SK-N-SH (cell line): Measurements from ENCODE around the gene BUD31. TPM values are rescaled to one million over a fixed set of nuclear protein-coding genes. Genes with fewer than 3 reads are reported as not detected.
A peak's percentile ranks its signal among the peaks of the same experiment; 100 is the strongest.

Experiments
- CTCF ChIA-PET: fragments of 300-600, 350-600 bp; formaldehyde crosslinking; extraction: SDS; loops from one replicate; lab custom pipeline; 2021; lab: Yijun Ruan, JAX
- POLR2A ChIA-PET: fragments of 350-600 bp; sonication (Branson Sonifier 250); formaldehyde crosslinking; extraction: SDS; loops from one replicate; lab custom pipeline; 2020; ENCODE audit warnings: antibody characterized with exemption, inconsistent platforms; lab: Yijun Ruan, JAX
- DNase-seq: peaks from one replicate; pipeline ENCODE4 v3.0.0; 2012
- H2AFZ ChIP-seq: fragments of 200-600 bp; sonication (generic); 2 replicates; pipeline ENCODE4 v1.8.1; 2016; ENCODE audit warnings: antibody characterized with exemption, mild to moderate bottlenecking, low read depth
- H3F3A ChIP-seq: fragments of 200-600 bp; sonication (generic); replicated peaks from 2 replicates; pipeline ENCODE3; 2016; ENCODE audit warnings: antibody characterized with exemption, mild to moderate bottlenecking; ENCODE audit not compliant: insufficient read depth
- H3K27ac ChIP-seq, 2 experiments: fragments of 200-500 bp in 1 of 2; fragments of 200-600 bp in 1 of 2; sonication (Bioruptor generic) in 1 of 2; sonication (generic), shearing (Covaris generic) in 1 of 2; 2 replicates each; pipeline versions ENCODE4 v1.5.1 to v1.6.1; 2014 to 2016; ENCODE audit warnings: low read depth in 2 of 2, inconsistent platforms in 1 of 2, low read length in 1 of 2, mild to moderate bottlenecking in 1 of 2, mixed read lengths in 1 of 2
- H3K27me3 ChIP-seq: fragments of 200-600 bp; sonication (generic), shearing (Covaris generic); 2 replicates; pipeline ENCODE4 v1.6.1; 2016; ENCODE audit warnings: mixed run types; ENCODE audit not compliant: insufficient read depth
- H3K36me3 ChIP-seq, 2 experiments: fragments of 200-500 bp in 1 of 2; fragments of 200-600 bp in 1 of 2; sonication (Bioruptor generic) in 1 of 2; sonication (generic) in 1 of 2; replicated peaks in 1 of 2; 2 replicates each; pipeline versions ENCODE3 to v1.5.1; 2014 to 2016; ENCODE audit warnings: low read length in 1 of 2, mild to moderate bottlenecking in 1 of 2; ENCODE audit not compliant: insufficient read depth in 2 of 2, control insufficient read depth in 1 of 2
- H3K4me1 ChIP-seq, 2 experiments: fragments of 200-500 bp in 1 of 2; fragments of 200-600 bp in 1 of 2; sonication (Bioruptor generic) in 1 of 2; sonication (generic), shearing (Covaris generic) in 1 of 2; 2 replicates each; pipeline versions ENCODE4 v1.5.1 to v1.6.1; 2014 to 2016; ENCODE audit warnings: low read depth in 1 of 2, low read length in 1 of 2, mixed run types in 1 of 2; ENCODE audit not compliant: insufficient read depth in 2 of 2, control insufficient read depth in 1 of 2
- H3K4me2 ChIP-seq: fragments of 200-600 bp; sonication (generic), shearing (Covaris generic); 2 replicates; pipeline ENCODE4 v1.6.1; 2017; ENCODE audit warnings: mixed run types
- H3K4me3 ChIP-seq, 2 experiments: fragments of 200-500 bp in 1 of 2; fragments of 200-600 bp in 1 of 2; sonication (Bioruptor generic) in 1 of 2; sonication (generic), shearing (Covaris generic) in 1 of 2; 2 replicates each; pipeline versions ENCODE4 v1.5.1 to v1.8.1; 2014 to 2016; ENCODE audit warnings: low read depth in 2 of 2, inconsistent platforms in 1 of 2, low read length in 1 of 2, mild to moderate bottlenecking in 1 of 2, mixed read lengths in 1 of 2, moderate library complexity in 1 of 2
- H3K79me2 ChIP-seq: fragments of 200-600 bp; sonication (generic); 2 replicates; pipeline ENCODE4 v1.8.1; 2017; ENCODE audit warnings: mild to moderate bottlenecking; ENCODE audit not compliant: insufficient read depth
- H3K9ac ChIP-seq: fragments of 200-600 bp; sonication (generic); 2 replicates; pipeline ENCODE4 v1.6.1; 2017; ENCODE audit warnings: mixed run types
- H3K9me2 ChIP-seq: fragments of 200-600 bp; sonication (generic); 2 replicates; pipeline ENCODE4 v1.6.1; 2017; ENCODE audit warnings: mixed run types
- H3K9me3 ChIP-seq: fragments of 200-600 bp; sonication (generic); 2 replicates; pipeline ENCODE4 v1.6.1; 2017; ENCODE audit warnings: mixed run types, mild to moderate bottlenecking, moderate library complexity
- H4K20me1 ChIP-seq: fragments of 200-600 bp; sonication (generic); 2 replicates; pipeline ENCODE4 v1.6.1; 2017; ENCODE audit warnings: mild to moderate bottlenecking, mixed run types; ENCODE audit not compliant: insufficient read depth
- EZH2phosphoT487 ChIP-seq: fragments of 200-600 bp; sonication (generic); IDR thresholded peaks from 2 replicates; pipeline ENCODE4 v1.6.1; 2017; ENCODE audit warnings: low read depth, mixed run types, mild to moderate bottlenecking, antibody characterized with exemption, moderate library complexity, borderline replicate concordance
- FOXJ3 ChIP-seq: sonication (generic); formaldehyde crosslinking; IDR thresholded peaks from 2 replicates; pipeline ENCODE4 v1.5.1; 2020; ENCODE audit warnings: mild to moderate bottlenecking, missing genetic modification reagents
- JUND ChIP-seq: IDR thresholded peaks from 2 replicates; pipeline ENCODE4 v1.4.0; 2012
- MEF2A ChIP-seq: IDR thresholded peaks from 2 replicates; pipeline ENCODE4 v1.4.0; 2012; ENCODE audit warnings: low read depth, borderline replicate concordance
- MXI1 ChIP-seq: IDR thresholded peaks from 2 replicates; pipeline ENCODE4 v1.6.1; 2012; ENCODE audit warnings: mild to moderate bottlenecking, low read depth, low read length, improper control_type of control experiment
- RAD21 ChIP-seq: IDR thresholded peaks from 2 replicates; pipeline ENCODE4 v1.6.1; 2012; ENCODE audit warnings: mild to moderate bottlenecking, low read length
- RXRA ChIP-seq: IDR thresholded peaks from 2 replicates; pipeline ENCODE4 v1.4.0; 2012; ENCODE audit warnings: low read depth, mild to moderate bottlenecking, borderline replicate concordance
- WGBS: methylation state at CpG from one replicate; pipeline ENCODE4 v1.1.6; 2017; ENCODE audit warnings: low lambda C conversion rate; 5-methylcytosine and 5-hydroxymethylcytosine counted together
- polyA plus RNA-seq, 3 experiments: library from polyadenylated mRNA; depleted of rRNA; stranded (reverse); fragments of >200 nt; gene quantifications; 2 replicates each; pipeline ENCODE4 v1.2.3, GENCODE V29; 2012
- TF ChIP-seq, protein P1 (sequence below): IDR thresholded peaks from 2 replicates; pipeline ENCODE4 v1.4.0; 2012; ENCODE audit warnings: low read depth
- TF ChIP-seq, protein P2 (sequence below): IDR thresholded peaks from 2 replicates; pipeline ENCODE4; 2012
- TF ChIP-seq, protein P3 (sequence below): IDR thresholded peaks from 2 replicates; pipeline ENCODE4 v1.4.0; 2012; ENCODE audit warnings: low read depth, borderline replicate concordance

The BUD31 gene
- polyA plus RNA-seq, 1 of the 3 experiments (the other 2 are of a cell fraction), result 162 TPM

DNA sequence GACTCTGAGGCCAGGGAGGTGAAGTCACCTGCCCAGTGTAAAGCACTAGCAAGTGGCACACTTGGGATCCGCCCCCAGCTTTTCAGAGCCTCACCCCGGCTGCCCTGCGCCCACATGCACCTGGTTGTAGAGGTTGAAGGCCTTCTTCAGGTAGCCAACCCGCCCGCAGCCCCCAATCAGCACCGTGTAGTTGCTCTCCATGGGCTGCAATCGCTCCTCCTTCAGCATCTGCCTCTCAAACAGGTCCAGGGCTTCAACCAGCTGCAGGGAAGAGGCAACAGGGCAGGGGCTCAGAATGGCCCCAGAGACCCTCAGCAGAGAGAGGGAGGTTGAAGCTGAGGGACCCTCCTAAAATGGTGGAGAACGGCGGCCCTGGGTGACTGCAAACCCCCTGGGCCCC, 24.4 kb downstream of the BUD31 start:
- no peak overlapping the region for H3K4me3 ChIP-seq
- H2AFZ ChIP-seq, result no peak overlapping the region
- no peak overlapping the region for H3K27ac ChIP-seq
- H3K36me3 ChIP-seq, result peaks cover 37 to 40% of the 10 kb centered on the region in 2 experiments
- 91% methylated on average over 9 of the region's 9 CpGs for WGBS
- no peaks in the 10 kb centered on the region for H3F3A ChIP-seq
- CTCF ChIA-PET, result no interaction called here
- no peaks in the 10 kb centered on the region for H3K9me2 ChIP-seq
- no peaks in the 10 kb centered on the region for H3K27me3 ChIP-seq
- no peak for DNase-seq
- no peak overlapping the region for H3K9ac ChIP-seq
- H3K9me3 ChIP-seq, result no peaks in the 10 kb centered on the region
- POLR2A ChIA-PET, result no interaction called here
- peaks cover 0 to 4% of the 10 kb centered on the region in 2 experiments; a peak in 1 of 4 replicates for H3K4me1 ChIP-seq
- no peak for TF ChIP-seq MEF2A
- no peak for TF ChIP-seq RXRA
- no peak for TF ChIP-seq FOXJ3 (CRISPR knock-in tag)
- TF ChIP-seq, protein P1, sequence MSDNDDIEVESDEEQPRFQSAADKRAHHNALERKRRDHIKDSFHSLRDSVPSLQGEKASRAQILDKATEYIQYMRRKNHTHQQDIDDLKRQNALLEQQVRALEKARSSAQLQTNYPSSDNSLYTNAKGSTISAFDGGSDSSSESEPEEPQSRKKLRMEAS, result no peak
- no peak for TF ChIP-seq EZH2phosphoT487
- TF ChIP-seq, all 33 proteins: peak for 0
- H3K79me2 ChIP-seq, result peaks cover 23% of the 10 kb centered on the region
- no peaks in the 10 kb centered on the region for H4K20me1 ChIP-seq
- no peak overlapping the region for H3K4me2 ChIP-seq

DNA sequence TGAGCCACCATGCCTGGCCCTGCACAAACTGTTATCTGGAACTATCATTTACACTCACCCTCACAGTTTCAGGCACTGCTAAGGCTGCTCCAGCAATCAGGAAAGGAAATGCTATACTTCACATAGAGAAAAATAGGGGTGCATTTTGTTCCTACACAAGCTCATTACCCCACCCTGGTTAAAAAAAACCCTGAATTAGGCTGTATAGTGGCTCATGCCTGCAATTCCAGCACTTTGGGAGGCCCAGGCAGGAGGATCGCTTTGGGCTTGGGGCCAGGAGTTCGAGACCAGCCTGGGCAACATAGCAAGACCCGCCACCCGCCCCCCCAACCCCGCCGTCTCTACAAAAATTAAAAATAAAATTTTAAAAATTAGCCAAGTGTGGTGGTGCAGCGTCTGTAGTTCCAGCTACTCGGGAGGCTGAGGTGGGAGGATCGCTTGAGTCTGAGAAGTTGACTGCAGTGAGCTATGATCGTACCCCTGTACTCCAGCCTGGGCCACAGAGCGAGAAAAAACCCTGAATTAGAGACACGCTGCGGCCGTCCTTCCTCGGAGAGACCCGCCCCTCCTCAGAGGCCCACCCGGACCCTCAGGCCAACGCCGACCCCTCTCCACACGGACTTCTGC, 29.3 kb downstream of the BUD31 start:
- H3K79me2 ChIP-seq, result peaks cover 69% of the 10 kb centered on the region
- H2AFZ ChIP-seq, result peak overlapping the region; percentile 98
- no peak for DNase-seq
- H3K9ac ChIP-seq, result peak overlapping the region; percentile 79
- no peaks in the 10 kb centered on the region for H3K27me3 ChIP-seq
- POLR2A ChIA-PET, result interaction anchor here (0.6 to 1.6 kb wide), 6 partner anchors 9 to 66 kb away, joined by 3 to 8 read pairs (median 5); partner anchors contain the start of genes BUD31, PDAP1 and ZKSCAN5
- H3K9me2 ChIP-seq, result no peaks in the 10 kb centered on the region
- peak overlapping the region; percentile 56 to 83; a peak in 2 of 4 replicates for H3K27ac ChIP-seq
- no peak for TF ChIP-seq RXRA
- no peak for TF ChIP-seq EZH2phosphoT487
- no peak for TF ChIP-seq JUND
- TF ChIP-seq, protein P2, sequence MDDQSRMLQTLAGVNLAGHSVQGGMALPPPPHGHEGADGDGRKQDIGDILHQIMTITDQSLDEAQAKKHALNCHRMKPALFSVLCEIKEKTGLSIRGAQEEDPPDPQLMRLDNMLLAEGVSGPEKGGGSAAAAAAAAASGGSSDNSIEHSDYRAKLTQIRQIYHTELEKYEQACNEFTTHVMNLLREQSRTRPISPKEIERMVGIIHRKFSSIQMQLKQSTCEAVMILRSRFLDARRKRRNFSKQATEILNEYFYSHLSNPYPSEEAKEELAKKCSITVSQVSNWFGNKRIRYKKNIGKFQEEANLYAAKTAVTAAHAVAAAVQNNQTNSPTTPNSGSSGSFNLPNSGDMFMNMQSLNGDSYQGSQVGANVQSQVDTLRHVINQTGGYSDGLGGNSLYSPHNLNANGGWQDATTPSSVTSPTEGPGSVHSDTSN, result no peak
- TF ChIP-seq MXI1, result no peak
- no peak for TF ChIP-seq RAD21
- TF ChIP-seq, protein P1, result no peak
- TF ChIP-seq, protein P3, sequence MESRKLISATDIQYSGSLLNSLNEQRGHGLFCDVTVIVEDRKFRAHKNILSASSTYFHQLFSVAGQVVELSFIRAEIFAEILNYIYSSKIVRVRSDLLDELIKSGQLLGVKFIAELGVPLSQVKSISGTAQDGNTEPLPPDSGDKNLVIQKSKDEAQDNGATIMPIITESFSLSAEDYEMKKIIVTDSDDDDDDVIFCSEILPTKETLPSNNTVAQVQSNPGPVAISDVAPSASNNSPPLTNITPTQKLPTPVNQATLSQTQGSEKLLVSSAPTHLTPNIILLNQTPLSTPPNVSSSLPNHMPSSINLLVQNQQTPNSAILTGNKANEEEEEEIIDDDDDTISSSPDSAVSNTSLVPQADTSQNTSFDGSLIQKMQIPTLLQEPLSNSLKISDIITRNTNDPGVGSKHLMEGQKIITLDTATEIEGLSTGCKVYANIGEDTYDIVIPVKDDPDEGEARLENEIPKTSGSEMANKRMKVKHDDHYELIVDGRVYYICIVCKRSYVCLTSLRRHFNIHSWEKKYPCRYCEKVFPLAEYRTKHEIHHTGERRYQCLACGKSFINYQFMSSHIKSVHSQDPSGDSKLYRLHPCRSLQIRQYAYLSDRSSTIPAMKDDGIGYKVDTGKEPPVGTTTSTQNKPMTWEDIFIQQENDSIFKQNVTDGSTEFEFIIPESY, result peak; percentile 7; the same call in 1 of the 2 replicates
- no peaks in the 10 kb centered on the region for H3K9me3 ChIP-seq
- H3K4me2 ChIP-seq, result peak overlapping the region; percentile 89
- peaks cover 11% of the 10 kb centered on the region for H4K20me1 ChIP-seq
- peaks cover 3% of the 10 kb centered on the region for H3F3A ChIP-seq
- peaks cover 19 to 36% of the 10 kb centered on the region in 2 experiments for H3K36me3 ChIP-seq
- H3K4me1 ChIP-seq, result peaks cover 5 to 13% of the 10 kb centered on the region in 2 experiments; a peak in 1 of 4 replicates
- 2% methylated on average over 18 of the region's 20 CpGs for WGBS
- CTCF ChIA-PET, result interaction anchor here (0.9 kb wide), 1 partner anchor 72 kb away, joined by 3 read pairs; no protein-coding TSS in a partner anchor
- H3K4me3 ChIP-seq, result peak overlapping the region; percentile 65 to 91
